Measurements from ENCODE around the gene TMEM141.
A peak's percentile ranks its signal among the peaks of the same experiment; 100 is the strongest.
"Not testable (repeated sequence)": the region's sequence is repeated elsewhere in the genome, so short reads cannot be mapped to it uniquely, and the experiment has no call there.

Gene TMEM141

DNA sequence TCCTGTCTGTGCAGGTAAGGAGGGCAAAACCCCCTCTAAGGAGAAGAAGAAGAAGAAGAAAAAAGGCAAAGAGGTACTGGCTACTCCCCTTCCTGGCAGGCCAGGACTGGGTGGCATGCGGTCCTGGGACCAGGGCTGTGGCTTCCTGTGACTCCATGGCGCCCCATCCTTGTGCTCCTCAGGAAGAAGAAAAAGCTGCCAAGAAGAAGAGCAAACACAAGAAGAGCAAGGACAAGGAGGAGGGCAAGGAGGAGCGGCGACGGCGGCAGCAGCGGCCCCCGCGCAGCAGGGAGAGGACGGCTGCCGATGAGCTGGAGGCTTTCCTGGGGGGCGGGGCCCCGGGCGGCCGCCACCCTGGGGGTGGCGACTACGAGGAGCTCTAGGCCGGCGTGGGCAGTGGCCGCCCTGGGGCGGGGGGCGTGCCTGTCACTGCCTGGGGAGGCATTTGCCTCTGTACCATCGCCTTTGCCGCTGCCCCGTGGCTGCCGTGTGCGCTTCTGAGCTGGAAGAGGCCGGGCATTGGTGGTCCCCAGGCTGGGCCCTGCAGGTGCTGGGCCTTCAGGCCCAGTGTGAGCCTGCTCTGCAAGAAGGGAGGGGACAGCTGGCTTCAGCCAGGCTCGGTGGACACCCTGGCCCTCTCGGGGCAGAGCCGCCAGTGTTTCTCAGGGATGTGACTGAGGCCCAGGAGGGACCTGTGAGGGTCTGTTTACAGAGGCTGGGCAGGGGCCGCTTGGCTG is 49.2 kb downstream of the TMEM141 start:
- DNase-seq (ENCODE audit: low read depth) = no peak

DNA sequence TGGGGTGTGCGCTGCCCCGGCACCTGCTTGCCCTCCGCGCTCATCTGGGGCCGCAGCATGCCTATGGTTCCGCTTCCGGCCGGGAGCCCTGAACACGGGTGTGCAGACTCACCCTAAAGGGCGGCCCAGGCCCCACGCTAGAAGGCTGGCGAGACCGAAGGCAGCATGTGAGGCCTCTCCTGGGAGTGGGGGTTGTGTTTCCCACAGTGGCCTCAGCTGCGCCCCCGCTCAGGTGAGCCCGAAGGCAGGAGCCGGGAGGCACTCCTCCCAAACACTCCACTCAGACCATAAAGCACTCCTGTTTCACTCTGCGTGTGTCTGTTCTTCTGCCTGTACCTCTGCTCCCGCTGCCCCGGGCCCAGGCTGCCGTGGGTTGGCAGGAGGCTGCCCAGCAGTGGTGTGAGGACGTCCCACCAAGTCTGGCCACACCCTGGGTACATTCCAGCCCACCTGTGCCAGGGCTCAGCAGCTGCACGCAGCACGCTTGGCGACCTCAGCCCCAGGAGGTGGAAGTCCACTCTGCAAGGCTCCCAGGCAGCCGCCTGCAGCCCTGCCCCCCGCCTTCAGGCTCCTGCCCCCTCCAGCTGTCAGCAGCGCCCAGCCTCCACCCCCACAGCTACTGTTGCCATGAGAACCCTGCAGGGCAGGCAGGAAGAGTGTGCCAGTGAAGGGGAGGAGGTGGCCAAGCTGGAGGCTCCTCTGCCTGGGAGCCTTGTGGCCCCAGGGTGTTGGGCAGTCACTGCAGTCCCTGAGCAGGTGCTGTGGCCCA is 49.9 kb downstream of the TMEM141 start:
- H3K4me3 ChIP-seq (ENCODE audit: low read length) = no peak overlapping the region
- peak; percentile 34 for DNase-seq (ENCODE audit: low read depth)

More for the DNA sequence above, 49.2 kb downstream of the TMEM141 start:
- TF ChIP-seq, protein P1, sequence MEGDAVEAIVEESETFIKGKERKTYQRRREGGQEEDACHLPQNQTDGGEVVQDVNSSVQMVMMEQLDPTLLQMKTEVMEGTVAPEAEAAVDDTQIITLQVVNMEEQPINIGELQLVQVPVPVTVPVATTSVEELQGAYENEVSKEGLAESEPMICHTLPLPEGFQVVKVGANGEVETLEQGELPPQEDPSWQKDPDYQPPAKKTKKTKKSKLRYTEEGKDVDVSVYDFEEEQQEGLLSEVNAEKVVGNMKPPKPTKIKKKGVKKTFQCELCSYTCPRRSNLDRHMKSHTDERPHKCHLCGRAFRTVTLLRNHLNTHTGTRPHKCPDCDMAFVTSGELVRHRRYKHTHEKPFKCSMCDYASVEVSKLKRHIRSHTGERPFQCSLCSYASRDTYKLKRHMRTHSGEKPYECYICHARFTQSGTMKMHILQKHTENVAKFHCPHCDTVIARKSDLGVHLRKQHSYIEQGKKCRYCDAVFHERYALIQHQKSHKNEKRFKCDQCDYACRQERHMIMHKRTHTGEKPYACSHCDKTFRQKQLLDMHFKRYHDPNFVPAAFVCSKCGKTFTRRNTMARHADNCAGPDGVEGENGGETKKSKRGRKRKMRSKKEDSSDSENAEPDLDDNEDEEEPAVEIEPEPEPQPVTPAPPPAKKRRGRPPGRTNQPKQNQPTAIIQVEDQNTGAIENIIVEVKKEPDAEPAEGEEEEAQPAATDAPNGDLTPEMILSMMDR (IDR thresholded peaks at IDR 0.05; ENCODE audit: insufficient read depth, low read depth, low read length, missing control alignments) = no peak
- no peak overlapping the region for H3K4me3 ChIP-seq (ENCODE audit: low read length)

DNA sequence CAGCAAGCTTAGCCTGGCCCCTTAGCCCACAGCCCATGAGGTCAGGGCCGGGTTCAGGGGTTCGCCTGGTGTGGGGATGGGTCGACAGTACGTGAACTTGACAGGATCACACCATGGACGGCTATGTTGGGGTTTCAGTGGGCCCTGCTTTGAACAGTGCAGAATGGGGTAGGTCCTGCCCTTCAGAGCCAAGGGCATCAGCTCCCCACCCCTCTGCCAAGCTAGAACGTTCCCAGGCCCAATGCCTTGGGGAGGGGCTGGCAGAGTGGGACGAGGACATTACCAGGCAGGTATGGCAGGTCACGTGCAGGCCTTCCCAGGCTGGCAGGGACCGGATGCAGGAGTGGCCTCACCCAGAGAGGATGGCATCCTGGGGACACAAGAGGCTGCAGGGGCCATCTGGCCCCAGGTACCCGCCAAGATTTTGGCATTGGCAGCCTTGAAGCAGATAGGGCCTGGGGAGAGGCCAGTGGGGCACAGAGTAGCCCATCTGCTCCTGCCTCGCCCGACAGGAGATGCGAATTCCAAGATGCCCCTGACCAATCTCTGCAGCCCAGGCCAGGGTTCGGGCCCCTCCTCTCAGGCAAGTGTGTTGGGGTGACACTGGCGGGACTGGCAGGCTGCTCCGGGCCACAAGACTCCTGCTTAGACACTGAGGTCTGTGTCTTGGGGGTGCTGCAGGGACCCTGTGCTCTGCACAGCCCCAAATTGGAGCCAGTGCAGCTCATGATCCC is 50.7 kb downstream of the TMEM141 start:
- H3K4me3 ChIP-seq (ENCODE audit: low read length); DNase-seq (ENCODE audit: low read depth): not testable (repeated sequence)

More for the DNA sequence above, 49.9 kb downstream of the TMEM141 start:
- TF ChIP-seq, protein P1 (IDR thresholded peaks at IDR 0.05; ENCODE audit: insufficient read depth, low read depth, low read length, missing control alignments) = no peak

DNA sequence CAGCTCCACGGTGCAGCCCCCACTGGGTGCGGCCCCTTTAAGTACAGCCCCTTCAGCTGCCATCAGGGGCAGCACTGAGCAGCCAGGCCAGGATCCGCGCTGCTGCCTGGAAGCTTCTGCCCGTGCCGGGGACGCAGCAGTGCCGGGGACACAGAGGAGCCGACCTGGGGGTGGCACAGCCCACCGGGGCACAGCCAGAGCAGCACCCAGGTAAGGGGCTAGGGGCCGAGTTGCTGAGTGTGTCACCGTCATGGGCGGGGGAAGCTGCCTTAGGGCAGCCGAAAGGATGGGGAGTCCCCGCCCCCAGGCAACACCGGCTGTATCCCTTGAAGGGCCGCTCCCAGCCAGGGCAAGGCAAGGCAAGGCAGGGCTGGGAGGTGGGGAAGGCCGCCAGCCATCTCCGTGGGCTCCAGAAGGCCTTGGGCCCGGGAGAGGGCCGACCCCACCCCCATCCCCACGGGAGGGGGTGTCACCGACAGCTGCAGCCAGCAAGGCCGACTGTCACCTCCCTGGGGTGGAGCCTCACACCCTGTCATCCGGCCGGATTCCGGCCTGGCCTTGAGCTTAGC is 51.3 kb downstream of the TMEM141 start, which contains the start of gene AJM1:
Gene AJM1, plus strand, starts transcription at position 99 of the 569 bp plus-strand sequence. CDS start 1,937 bp downstream, outside the sequence.
- DNase-seq (ENCODE audit: low read depth) = peak; percentile 79
- TF ChIP-seq, protein P1 (IDR thresholded peaks at IDR 0.05; ENCODE audit: insufficient read depth, low read depth, low read length, missing control alignments) = peak; percentile 71
- peak within 1 kb of the TSS; percentile 10 for H3K4me3 ChIP-seq (ENCODE audit: low read length)
